ENCODE data around the gene MTRFR.

GRCh38 chr12:123286652-123287373 lies 53.6 kb downstream of the MTRFR start:
- TF ChIP-seq POLR2A (IDR thresholded peaks at IDR 0.05) (no peak), CTCF (IDR thresholded peaks at IDR 0.05) (no peak)

Measured in thyroid gland (tissue), 4 donors.